Measurements from ENCODE around the gene USPL1.
"Not testable (repeated sequence)": the region's sequence is repeated elsewhere in the genome, so short reads cannot be mapped to it uniquely, and the experiment has no call there.

The USPL1 gene

GRCh38 chr13:30615866-30616541 lies 1.7 kb upstream of the USPL1 start:
- no peak for DNase-seq (ENCODE audit: low spot score)

GRCh38 chr13:30616927-30617314 lies 799 bp upstream of the USPL1 start:
- DNase-seq (ENCODE audit: low spot score): peak; percentile 59

GRCh38 chr13:30618186-30618929 lies 638 bp downstream of the USPL1 start:
- peak; percentile 26 for DNase-seq (ENCODE audit: low spot score)

- no peak for DNase-seq (ENCODE audit: low spot score)
Observed at GRCh38 chr13:30618930-30619279, 1.2 kb downstream of the USPL1 start.

GRCh38 chr13:30619731-30620130 lies 2.0 kb downstream of the USPL1 start:
- DNase-seq (ENCODE audit: low spot score): no peak

GRCh38 chr13:30620941-30621340 lies 3.2 kb downstream of the USPL1 start:
- no peak for DNase-seq (ENCODE audit: low spot score)

- no peak for DNase-seq (ENCODE audit: low spot score)
Observed at GRCh38 chr13:30622551-30622950, 4.8 kb downstream of the USPL1 start.

- no peak for DNase-seq (ENCODE audit: low spot score)
Observed at GRCh38 chr13:30623392-30623791, 5.7 kb downstream of the USPL1 start.

- DNase-seq (ENCODE audit: low spot score): no peak
Observed at GRCh38 chr13:30624630-30625029, 6.9 kb downstream of the USPL1 start.

- no peak for DNase-seq (ENCODE audit: low spot score)
Observed at GRCh38 chr13:30629527-30629926, 11.8 kb downstream of the USPL1 start.

GRCh38 chr13:30633861-30634260 lies 16.1 kb downstream of the USPL1 start:
- no peak for DNase-seq (ENCODE audit: low spot score)

- DNase-seq (ENCODE audit: low spot score): no peak
Observed at GRCh38 chr13:30634838-30635237, 17.1 kb downstream of the USPL1 start.

GRCh38 chr13:30638301-30638700 lies 20.6 kb downstream of the USPL1 start:
- DNase-seq (ENCODE audit: low spot score): no peak

GRCh38 chr13:30639671-30640070 lies 22.0 kb downstream of the USPL1 start:
- DNase-seq (ENCODE audit: low spot score): no peak

- not testable (repeated sequence) for DNase-seq (ENCODE audit: low spot score)
Observed at GRCh38 chr13:30641173-30641572, 23.5 kb downstream of the USPL1 start.

- DNase-seq (ENCODE audit: low spot score): no peak
Observed at GRCh38 chr13:30645629-30646028, 27.9 kb downstream of the USPL1 start.

- DNase-seq (ENCODE audit: low spot score): no peak
Observed at GRCh38 chr13:30647420-30647819, 29.7 kb downstream of the USPL1 start.

- no peak for DNase-seq (ENCODE audit: low spot score)
Observed at GRCh38 chr13:30647824-30648521, 30.3 kb downstream of the USPL1 start.

- no peak for DNase-seq (ENCODE audit: low spot score)
Observed at GRCh38 chr13:30648522-30649012, 30.8 kb downstream of the USPL1 start.

GRCh38 chr13:30651648-30652047 lies 33.9 kb downstream of the USPL1 start:
- not testable (repeated sequence) for DNase-seq (ENCODE audit: low spot score)

- DNase-seq (ENCODE audit: low spot score): no peak
Observed at GRCh38 chr13:30652746-30653386, 35.1 kb downstream of the USPL1 start.

GRCh38 chr13:30654430-30654829 lies 36.7 kb downstream of the USPL1 start:
- no peak for DNase-seq (ENCODE audit: low spot score)

- DNase-seq (ENCODE audit: low spot score): no peak
Observed at GRCh38 chr13:30656178-30656577, 38.5 kb downstream of the USPL1 start.

All from D341Med (cell line).